ENCODE measurements around the gene RUNX3.

Gene RUNX3

GRCh38 chr1:24928689-24929397 lies 1.2 kb downstream of the RUNX3 start:
- TF ChIP-seq CTCF (IDR thresholded peaks at IDR 0.05; ENCODE audit: control insufficient read depth, insufficient read depth, low read depth, low read length, missing control alignments): no peak
- DNase-seq (ENCODE audit: low read depth): no peak
- peak overlapping the region; percentile 79 for H3K4me3 ChIP-seq (ENCODE audit: control insufficient read depth, low read depth, low read length)

- TF ChIP-seq CTCF (IDR thresholded peaks at IDR 0.05; ENCODE audit: control insufficient read depth, insufficient read depth, low read depth, low read length, missing control alignments): no peak
- DNase-seq (ENCODE audit: low read depth): no peak
- H3K4me3 ChIP-seq (ENCODE audit: control insufficient read depth, low read depth, low read length): peak overlapping the region; percentile 79
These were observed 1.9 kb downstream of the RUNX3 start for GRCh38 chr1:24927988-24928688.

GRCh38 chr1:24927473-24927872 lies 2.6 kb downstream of the RUNX3 start:
- no peak for DNase-seq (ENCODE audit: low read depth)
- no peak for TF ChIP-seq CTCF (IDR thresholded peaks at IDR 0.05; ENCODE audit: control insufficient read depth, insufficient read depth, low read depth, low read length, missing control alignments)
- peak overlapping the region; percentile 79; the same call in 1 of the 2 replicates for H3K4me3 ChIP-seq (ENCODE audit: control insufficient read depth, low read depth, low read length)

- TF ChIP-seq CTCF (IDR thresholded peaks at IDR 0.05; ENCODE audit: control insufficient read depth, insufficient read depth, low read depth, low read length, missing control alignments): no peak
These were observed 3.4 kb downstream of the RUNX3 start for GRCh38 chr1:24926563-24927249.

GRCh38 chr1:24925963-24926362 lies 4.1 kb downstream of the RUNX3 start:
- DNase-seq (ENCODE audit: low read depth): no peak
- no peak overlapping the region for H3K4me3 ChIP-seq (ENCODE audit: control insufficient read depth, low read depth, low read length)
- TF ChIP-seq CTCF (IDR thresholded peaks at IDR 0.05; ENCODE audit: control insufficient read depth, insufficient read depth, low read depth, low read length, missing control alignments): no peak

More at GRCh38 chr1:24926563-24927249, 3.4 kb downstream of the RUNX3 start:
- DNase-seq (ENCODE audit: low read depth): no peak
- H3K4me3 ChIP-seq (ENCODE audit: control insufficient read depth, low read depth, low read length): no peak overlapping the region; the same call in 1 of the 2 replicates

GRCh38 chr1:24925082-24925779 lies 4.8 kb downstream of the RUNX3 start:
- no peak for DNase-seq (ENCODE audit: low read depth)
- H3K4me3 ChIP-seq (ENCODE audit: control insufficient read depth, low read depth, low read length): no peak overlapping the region
- no peak for TF ChIP-seq CTCF (IDR thresholded peaks at IDR 0.05; ENCODE audit: control insufficient read depth, insufficient read depth, low read depth, low read length, missing control alignments)

Data from AG09309 (cell line).